SU-DHL-6 (cell line): ENCODE measurements around the gene PTPRJ.

Experiments
- CTCF ChIP-seq: fragments of 200-600 bp; sonication (generic); IDR thresholded peaks from one replicate; pipeline ENCODE4 v1.5.1; 2017; ENCODE audit warnings: antibody characterized with exemption, mild to moderate bottlenecking, low read length, moderate library complexity; ENCODE audit not compliant: insufficient read depth, poor library complexity, severe bottlenecking
- EZH2phosphoT487 ChIP-seq: fragments of 200-600 bp; sonication (generic), shearing (Covaris generic); conservative IDR thresholded peaks from 2 replicates; pipeline ENCODE4 v1.6.1; 2018; ENCODE audit warnings: mild to moderate bottlenecking, antibody characterized with exemption, low read length, moderate library complexity, mixed read lengths

GRCh38 chr11:48058064-48058463 lies 77.7 kb downstream of the PTPRJ start:
- TF ChIP-seq CTCF (no peak), EZH2phosphoT487 (no peak)
